PC-3 (cell line): Measurements from ENCODE around the gene RBFOX2. TPM values are rescaled to one million over a fixed set of nuclear protein-coding genes. Genes with fewer than 3 reads are reported as not detected.

Experiments used
- ATAC-seq: fragments of 200-7000 bp; cut with Tn5 transposase; 2 replicates; pipeline ENCODE4 v1.9.1; 2020; ENCODE audit warnings: mild to moderate bottlenecking, moderate library complexity
- BruUV-seq: library from RNA; stranded (reverse); fragments of 400-500 nt; replicated peaks from 2 replicates; lab custom pipeline; 2021; lab: Mats Ljungman, UMichigan
- CTCF ChIA-PET: fragments of 300-600 bp; sonication (Branson Sonifier 250); formaldehyde crosslinking; loops from one replicate; lab custom pipeline; 2022; ENCODE audit warnings: antibody characterized with exemption; lab: Charles Lee
- POLR2A ChIA-PET: fragments of 300-600 bp; sonication (Branson Sonifier 250); formaldehyde crosslinking; loops from one replicate; lab custom pipeline; 2022; ENCODE audit warnings: antibody characterized with exemption; ENCODE audit not compliant: unreplicated experiment; lab: Charles Lee
- DNase-seq: peaks from one replicate; pipeline ENCODE4 v3.0.0-alpha.2; 2015
- H2AFZ ChIP-seq: fragments of 300-600 bp; sonication (generic); 2 replicates; pipeline ENCODE4 v1.6.0; 2016; ENCODE audit warnings: antibody characterized with exemption, low read length
- H3F3A ChIP-seq: fragments of 300-600 bp; sonication (generic); one replicate; pipeline ENCODE4 v1.6.0; 2017; ENCODE audit warnings: antibody characterized with exemption, low read length, control low read depth, mild to moderate bottlenecking; ENCODE audit not compliant: unreplicated experiment
- H3K27ac ChIP-seq: fragments of 300-600 bp; sonication (generic); 2 replicates; pipeline ENCODE4 v1.5.1; 2016; ENCODE audit warnings: mild to moderate bottlenecking, low read length
- H3K27me3 ChIP-seq: fragments of 300-600 bp; sonication (generic); 2 replicates; pipeline ENCODE4 v1.6.1; 2016; ENCODE audit warnings: low read length, mixed read lengths
- H3K36me3 ChIP-seq: fragments of 300-600 bp; sonication (generic); 2 replicates; pipeline ENCODE4 v1.6.1; 2016; ENCODE audit warnings: low read depth, mixed run types, low read length, mixed read lengths
- H3K4me1 ChIP-seq: fragments of 300-600 bp; sonication (generic); 2 replicates; pipeline ENCODE4 v1.5.1; 2016; ENCODE audit warnings: low read length; ENCODE audit not compliant: insufficient read depth
- H3K4me2 ChIP-seq: fragments of 300-600 bp; sonication (generic); 2 replicates; pipeline ENCODE4 v1.6.0; 2016; ENCODE audit warnings: low read length
- H3K4me3 ChIP-seq: fragments of 300-600 bp; sonication (generic); 2 replicates; pipeline ENCODE4 v1.5.1; 2016; ENCODE audit warnings: mild to moderate bottlenecking, low read length, mixed read lengths
- H3K79me2 ChIP-seq: fragments of 300-600 bp; sonication (generic); 2 replicates; pipeline ENCODE4 v1.6.1; 2017; ENCODE audit warnings: low read length, mixed read lengths
- H3K9ac ChIP-seq: fragments of 300-600 bp; sonication (generic); 2 replicates; pipeline ENCODE4 v1.6.0; 2016; ENCODE audit warnings: mild to moderate bottlenecking, low read length
- H3K9me2 ChIP-seq: fragments of 300-600 bp; sonication (generic); replicated peaks from 2 replicates; pipeline ENCODE4 v1.6.1; 2016; ENCODE audit warnings: mixed run types, low read length, mixed read lengths
- H3K9me3 ChIP-seq: fragments of 300-600 bp; sonication (generic); 2 replicates; pipeline ENCODE4 v1.6.1; 2016; ENCODE audit warnings: low read length, mixed read lengths
- H4K20me1 ChIP-seq: fragments of 300-600 bp; sonication (generic); 2 replicates; pipeline ENCODE4 v1.6.1; 2016; ENCODE audit warnings: low read length, mixed read lengths
- CTCF ChIP-seq: fragments of 300-600 bp; sonication (generic); conservative IDR thresholded peaks from 2 replicates; pipeline ENCODE4 v1.5.1; 2017; ENCODE audit warnings: antibody characterized with exemption, low read depth, mild to moderate bottlenecking, low read length
- EZH2 ChIP-seq: fragments of 300-600 bp; sonication (generic); IDR thresholded peaks from one replicate; pipeline ENCODE4 v1.6.1; 2017; ENCODE audit warnings: antibody characterized with exemption, mild to moderate bottlenecking, low read length; ENCODE audit not compliant: unreplicated experiment
- EZH2phosphoT487 ChIP-seq: fragments of 300-600 bp; sonication (generic); IDR thresholded peaks from 2 replicates; pipeline ENCODE4 v1.6.1; 2018; ENCODE audit warnings: mild to moderate bottlenecking, antibody characterized with exemption, low read length, borderline replicate concordance
- intact Hi-C: fragments of 100-400 bp; cut with micrococcal nuclease; formaldehyde crosslinking; loops from 2 replicates; pipeline ENCODE4 v1.9.0; 2023
- total RNA-seq: library from RNA; depleted of rRNA; stranded (reverse); fragments of >200 nt; gene quantifications from 2 replicates; pipeline ENCODE4 v1.2.3, GENCODE V29; 2014

Gene RBFOX2
- total RNA-seq, 1 experiment from 2014 or later = 75.1 TPM

GRCh38 chr22:35970616-35971455, 57.8 kb downstream of the RBFOX2 start:
- H3K27me3 ChIP-seq = no peaks in the 10 kb centered on the region
- H3K79me2 ChIP-seq = peaks cover 91% of the 10 kb centered on the region
- no peaks in the 10 kb centered on the region for H4K20me1 ChIP-seq
- peak; percentile 32 for DNase-seq
- H3K4me1 ChIP-seq = peaks cover 41% of the 10 kb centered on the region
- H3K9me3 ChIP-seq = no peaks in the 10 kb centered on the region
- no peaks in the 10 kb centered on the region for H3K36me3 ChIP-seq
- TF ChIP-seq EZH2 = no peak
- no peak for TF ChIP-seq CTCF
- no peaks in the 10 kb centered on the region for H3K9me2 ChIP-seq
- H3K4me3 ChIP-seq = no peak overlapping the region
- H3F3A ChIP-seq = no peaks in the 10 kb centered on the region
- peak overlapping the region; percentile 32 for H3K4me2 ChIP-seq
- intact Hi-C loops = no loop called here
- POLR2A ChIA-PET = no interaction called here
- no peak overlapping the region for H2AFZ ChIP-seq
- no peak overlapping the region for H3K9ac ChIP-seq
- H3K27ac ChIP-seq = no peak overlapping the region
- CTCF ChIA-PET = no interaction called here
- ATAC-seq = peak; percentile 63
- no TSS peak for BruUV-seq

GRCh38 chr22:35967046-35967397, 61.6 kb downstream of the RBFOX2 start:
- no peak for TF ChIP-seq EZH2phosphoT487
- TF ChIP-seq EZH2 = no peak
- TF ChIP-seq CTCF = no peak
- Histone ChIP-seq H3K4me1 (peaks cover 24% of the 10 kb centered on the region), H3K4me3 (no peak overlapping the region), H3K9ac (no peak overlapping the region), H3K9me2 (no peaks in the 10 kb centered on the region), H3K36me3 (no peaks in the 10 kb centered on the region), H3K27ac (no peak overlapping the region), H3K9me3 (no peaks in the 10 kb centered on the region), H4K20me1 (0 out of 2 replicates have a peak, but pooled peaks cover 2% of the 10 kb centered on the region), H3K4me2 (no peak overlapping the region), H3K79me2 (peaks cover 82% of the 10 kb centered on the region), H2AFZ (no peak overlapping the region), H3F3A (no peaks in the 10 kb centered on the region), H3K27me3 (no peaks in the 10 kb centered on the region)
- intact Hi-C loops = no loop called here
- CTCF ChIA-PET = no interaction called here
- POLR2A ChIA-PET = no interaction called here
- BruUV-seq = no TSS peak
- ATAC-seq (no peak), DNase-seq (no peak)
